Embryonic facial prominence (tissue), 1 donor: ENCODE data around the gene CDK6.

Experiments
- DNase-seq: peaks from one replicate; pipeline ENCODE4 v3.0.0-alpha.2; 2016; ENCODE audit errors: extremely low spot score

CDK6 gene

GRCh38 chr7:92589056-92589455, 247.3 kb downstream of the CDK6 start:
- DNase-seq = no peak

DNA sequence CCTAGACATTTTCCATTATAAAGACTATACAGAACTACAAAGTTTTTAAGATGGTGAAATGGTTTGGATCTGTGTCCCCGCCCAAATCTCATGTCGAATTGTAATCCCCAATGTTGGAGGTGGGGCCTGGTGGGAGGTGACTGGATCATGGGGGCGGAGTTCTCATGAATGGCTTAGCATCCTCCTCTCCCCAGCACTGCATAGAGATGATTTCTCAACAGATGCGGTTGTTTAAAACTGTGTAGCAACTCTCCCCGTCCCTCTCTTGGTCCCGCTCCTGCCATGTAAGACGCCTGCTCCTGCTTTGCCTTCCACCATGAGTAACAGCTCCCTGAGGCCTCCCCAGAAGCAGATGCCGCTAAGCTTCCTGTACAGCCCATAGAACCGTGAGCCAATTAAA, 247.8 kb downstream of the CDK6 start:
- no peak for DNase-seq

DNA sequence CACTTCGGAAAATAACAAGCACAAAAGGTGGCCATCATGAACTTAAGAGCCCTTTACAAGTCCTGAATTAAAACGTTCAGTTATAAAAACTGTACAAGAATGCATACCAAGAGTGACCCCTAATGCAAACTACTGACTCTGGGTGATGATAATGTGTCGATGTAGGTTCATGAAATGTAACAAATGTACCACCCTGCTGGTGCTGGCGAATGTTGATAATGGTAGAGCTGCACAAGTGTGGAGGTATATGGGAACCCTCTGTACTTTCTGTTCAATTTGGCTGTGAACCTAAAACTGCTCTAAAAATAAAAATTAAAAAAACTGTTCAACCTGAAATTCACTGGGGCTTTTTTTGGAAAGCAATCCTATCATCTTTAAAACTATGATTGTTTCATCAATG, 249.5 kb downstream of the CDK6 start:
- no peak for DNase-seq

GRCh38 chr7:92586403-92586802, 250.0 kb downstream of the CDK6 start:
- no peak for DNase-seq

GRCh38 chr7:92584953-92585352, 251.4 kb downstream of the CDK6 start:
- DNase-seq = no peak

DNA sequence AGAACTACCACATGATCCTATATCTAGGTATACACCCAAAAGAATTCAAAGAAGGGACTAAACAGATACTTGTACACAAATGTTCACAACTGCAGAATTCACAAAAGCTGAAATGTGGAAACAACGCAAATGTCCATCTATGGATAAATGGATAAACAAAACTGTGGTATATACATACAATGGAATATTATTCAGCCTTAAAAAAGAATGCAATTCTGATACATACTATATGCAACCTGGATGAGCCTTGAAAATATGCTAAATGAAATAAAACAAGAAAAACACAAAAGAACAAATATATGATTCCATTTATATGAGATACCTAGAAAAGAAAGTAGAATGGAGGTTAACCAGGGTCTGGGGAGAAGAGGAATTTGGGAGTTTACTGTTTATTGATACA, 253.4 kb downstream of the CDK6 start:
- no peak for DNase-seq

- DNase-seq = no peak
Observed at GRCh38 chr7:92576296-92576695, 260.1 kb downstream of the CDK6 start.

GRCh38 chr7:92569137-92569536, 267.2 kb downstream of the CDK6 start:
- no peak for DNase-seq

DNA sequence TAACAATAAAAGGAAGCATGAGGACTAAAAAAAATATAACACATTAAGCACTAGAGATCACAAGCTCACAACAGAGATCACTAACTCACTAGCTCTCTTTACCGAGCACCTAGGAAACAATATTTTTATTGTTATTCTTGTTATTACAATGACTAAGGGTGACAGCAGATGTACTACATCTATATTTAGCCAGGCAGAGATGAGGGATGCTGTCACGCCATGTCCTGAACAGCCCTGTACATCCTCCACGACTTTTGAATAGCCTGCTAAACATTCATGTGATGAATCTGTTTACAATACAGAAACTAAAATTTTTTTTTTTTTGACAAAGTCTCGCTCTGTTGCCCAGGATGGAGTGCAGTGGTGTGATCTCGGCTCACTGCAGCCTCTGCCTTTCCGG, 268.9 kb downstream of the CDK6 start:
- no peak for DNase-seq

GRCh38 chr7:92563345-92563744, 273.0 kb downstream of the CDK6 start:
- no peak for DNase-seq

DNA sequence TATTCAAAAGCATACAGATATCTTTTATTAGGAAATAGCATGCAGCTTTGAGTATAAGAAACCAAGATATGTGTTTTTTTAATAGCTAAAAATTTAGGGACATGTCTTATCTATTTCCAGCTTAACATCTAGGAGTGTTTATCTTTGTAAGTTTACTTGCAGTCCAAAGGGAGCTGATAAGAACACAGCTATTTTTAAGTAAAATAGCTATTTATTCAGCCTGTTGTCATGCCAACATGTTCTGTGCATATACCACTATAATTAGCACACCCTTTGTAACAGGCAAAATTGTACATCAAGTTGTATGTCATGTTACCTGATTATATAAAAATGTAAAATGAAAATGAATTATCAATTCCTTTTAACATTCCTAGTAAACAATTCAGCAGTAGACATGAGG, 275.8 kb downstream of the CDK6 start:
- DNase-seq = no peak

DNA sequence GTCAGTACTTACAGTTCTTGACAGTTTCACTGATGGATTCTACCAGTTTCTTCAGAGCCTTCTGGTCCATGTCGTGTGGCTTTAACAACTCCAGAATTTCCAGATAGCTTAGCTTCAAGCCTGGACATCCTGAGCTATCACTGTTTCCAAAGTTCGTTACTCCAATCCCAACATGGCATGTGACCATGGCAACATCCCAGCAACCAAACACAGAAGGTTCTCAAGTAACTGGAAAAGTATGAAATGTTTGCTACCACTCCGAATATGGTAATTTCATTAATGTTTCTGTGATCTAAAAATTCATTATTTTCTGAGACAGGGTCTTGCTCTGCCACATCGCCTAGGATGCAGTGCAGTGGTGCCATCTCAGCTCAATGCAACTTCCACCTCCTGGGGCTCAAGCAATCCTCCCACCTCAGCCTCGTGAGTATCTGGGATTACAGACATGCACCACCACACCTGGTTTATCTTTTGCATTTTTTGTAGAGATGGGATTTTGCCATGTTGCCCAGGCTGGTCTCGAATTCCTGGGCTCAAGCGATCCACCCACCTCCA, 278.5 kb downstream of the CDK6 start:
- DNase-seq = no peak

DNA sequence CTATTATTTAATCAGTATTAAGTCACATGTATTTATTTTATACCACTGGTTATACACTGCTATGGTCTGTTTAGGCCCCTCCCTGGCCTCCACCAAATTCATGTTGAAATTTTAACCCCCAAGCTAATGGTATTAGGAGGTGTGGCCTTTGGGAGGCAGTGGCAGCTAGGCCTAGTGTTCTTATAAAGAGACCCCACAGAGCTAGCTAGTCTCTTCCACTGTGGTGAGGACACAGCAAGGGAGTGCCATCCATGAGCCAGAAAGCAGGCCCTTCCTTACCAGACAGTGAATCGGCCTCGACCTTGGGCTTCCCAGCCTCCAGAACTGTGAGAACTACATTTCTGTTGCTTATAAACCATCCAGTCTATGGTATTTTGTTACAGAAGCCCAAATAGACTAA, 279.1 kb downstream of the CDK6 start:
- no peak for DNase-seq
